22Rv1 (cell line): Measurements from ENCODE around the gene LPAR1.

Experiments used
- H3K27ac ChIP-seq: fragments of 450-650 bp; 2 replicates; pipeline ENCODE4 v1.5.1; 2017
- ZFX ChIP-seq: fragments of 450-650 bp; IDR thresholded peaks from 2 replicates; pipeline ENCODE4 v1.6.1; 2017; ENCODE audit warnings: antibody characterized with exemption, borderline replicate concordance
- TF ChIP-seq, protein P1 (sequence below): fragments of 450-650 bp; IDR thresholded peaks from 2 replicates; pipeline ENCODE4 v1.5.1; 2017; ENCODE audit warnings: mild to moderate bottlenecking

The LPAR1 gene

DNA sequence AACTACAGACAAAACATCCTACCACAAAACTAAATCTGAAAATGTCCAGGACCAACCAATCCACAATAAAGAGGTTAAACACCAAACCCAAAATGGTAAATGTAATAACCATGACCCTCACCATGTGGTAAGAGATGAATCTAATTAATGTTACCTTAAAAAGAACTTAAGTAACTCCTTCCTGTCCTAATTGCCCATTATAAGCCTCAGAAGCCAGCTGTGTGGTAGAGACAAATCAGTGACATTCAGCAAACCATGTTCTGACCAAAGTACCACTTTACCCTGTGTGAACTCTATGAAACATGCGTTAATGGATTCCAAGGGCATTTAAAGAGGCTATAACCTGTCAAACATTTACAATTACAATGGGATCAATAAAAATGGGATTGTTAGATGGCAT is 25.0 kb downstream of the LPAR1 start:
- H3K27ac ChIP-seq, result no peak overlapping the region
- TF ChIP-seq ZFX, result no peak
- TF ChIP-seq, protein P1, sequence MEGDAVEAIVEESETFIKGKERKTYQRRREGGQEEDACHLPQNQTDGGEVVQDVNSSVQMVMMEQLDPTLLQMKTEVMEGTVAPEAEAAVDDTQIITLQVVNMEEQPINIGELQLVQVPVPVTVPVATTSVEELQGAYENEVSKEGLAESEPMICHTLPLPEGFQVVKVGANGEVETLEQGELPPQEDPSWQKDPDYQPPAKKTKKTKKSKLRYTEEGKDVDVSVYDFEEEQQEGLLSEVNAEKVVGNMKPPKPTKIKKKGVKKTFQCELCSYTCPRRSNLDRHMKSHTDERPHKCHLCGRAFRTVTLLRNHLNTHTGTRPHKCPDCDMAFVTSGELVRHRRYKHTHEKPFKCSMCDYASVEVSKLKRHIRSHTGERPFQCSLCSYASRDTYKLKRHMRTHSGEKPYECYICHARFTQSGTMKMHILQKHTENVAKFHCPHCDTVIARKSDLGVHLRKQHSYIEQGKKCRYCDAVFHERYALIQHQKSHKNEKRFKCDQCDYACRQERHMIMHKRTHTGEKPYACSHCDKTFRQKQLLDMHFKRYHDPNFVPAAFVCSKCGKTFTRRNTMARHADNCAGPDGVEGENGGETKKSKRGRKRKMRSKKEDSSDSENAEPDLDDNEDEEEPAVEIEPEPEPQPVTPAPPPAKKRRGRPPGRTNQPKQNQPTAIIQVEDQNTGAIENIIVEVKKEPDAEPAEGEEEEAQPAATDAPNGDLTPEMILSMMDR, result no peak

DNA sequence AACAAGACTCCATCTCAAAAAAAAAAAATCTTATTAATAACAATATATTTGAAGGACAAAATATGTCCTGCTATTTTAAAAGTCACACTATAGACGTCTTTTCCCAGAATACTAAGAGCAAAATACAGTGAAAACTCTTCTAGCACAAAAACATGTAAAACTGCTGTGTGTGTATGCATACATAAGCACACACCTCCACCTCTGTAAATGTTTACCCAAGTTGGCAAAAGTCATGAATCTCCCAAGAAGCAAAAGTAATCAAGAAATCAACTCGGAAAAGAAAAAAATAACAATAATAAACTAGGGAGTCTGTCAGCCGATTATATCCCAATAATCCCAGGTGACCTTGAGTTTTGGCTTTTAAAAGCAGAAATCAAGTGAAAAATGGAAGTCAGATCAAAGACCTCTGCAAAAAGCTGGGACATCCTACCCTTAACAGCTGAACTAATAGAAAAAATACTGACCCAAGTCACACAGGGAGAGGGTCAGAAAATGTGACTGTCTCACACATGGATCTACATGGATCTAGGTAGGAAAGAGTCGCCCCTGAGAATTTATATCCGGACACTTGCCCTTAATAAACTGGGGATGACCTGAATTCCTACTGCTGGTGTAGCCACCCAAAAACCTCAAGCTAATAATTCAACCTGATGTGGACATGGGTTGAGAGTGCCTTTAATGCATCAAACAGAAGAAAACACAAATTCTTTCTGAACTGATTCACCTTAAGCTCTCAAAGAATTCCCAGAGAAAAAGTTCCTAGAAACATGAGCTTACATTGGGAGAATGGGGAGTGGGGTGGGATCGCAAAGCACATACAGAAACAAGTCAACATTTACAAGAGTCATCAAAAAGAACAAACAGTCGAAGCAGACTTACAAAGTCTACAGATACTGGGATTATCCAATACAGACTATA is 29.9 kb downstream of the LPAR1 start:
- H3K27ac ChIP-seq, result no peak overlapping the region

DNA sequence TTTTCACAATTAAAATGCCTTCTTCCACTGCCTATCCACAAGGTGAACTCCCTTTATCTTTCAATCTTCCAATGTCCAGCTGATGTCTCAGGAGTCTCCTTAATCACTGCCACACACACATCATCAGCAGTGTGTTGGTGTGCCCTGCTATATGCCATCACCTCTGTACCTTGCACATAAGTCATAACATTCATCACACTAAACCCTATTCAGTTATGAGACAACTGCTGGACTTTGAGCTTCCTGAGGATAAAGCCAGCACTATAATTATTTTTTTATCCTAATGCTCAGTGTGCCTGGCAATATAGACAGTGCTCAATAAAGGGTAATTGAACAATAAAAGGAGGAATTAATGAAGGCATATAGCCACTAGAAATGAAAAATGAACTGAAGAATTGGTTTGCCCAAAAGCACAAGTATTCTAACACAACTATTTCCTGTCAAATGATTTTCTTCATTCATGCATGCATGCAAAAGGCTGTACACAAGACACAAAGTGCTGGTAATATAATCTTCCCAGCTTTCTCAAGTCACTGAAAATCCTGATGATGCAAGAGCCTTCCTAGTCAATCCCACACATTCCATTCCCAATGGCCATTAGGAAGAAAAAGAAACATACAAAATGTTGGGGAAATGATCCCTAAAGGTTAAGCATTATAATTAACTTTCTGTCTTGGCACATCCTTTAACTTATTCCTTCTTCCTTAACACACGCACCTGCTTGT is 32.4 kb downstream of the LPAR1 start:
- TF ChIP-seq, protein P1, result no peak
- no peak for TF ChIP-seq ZFX
- H3K27ac ChIP-seq, result no peak overlapping the region

More for the DNA sequence above, 29.9 kb downstream of the LPAR1 start:
- TF ChIP-seq ZFX, result no peak
- TF ChIP-seq, protein P1, result no peak

DNA sequence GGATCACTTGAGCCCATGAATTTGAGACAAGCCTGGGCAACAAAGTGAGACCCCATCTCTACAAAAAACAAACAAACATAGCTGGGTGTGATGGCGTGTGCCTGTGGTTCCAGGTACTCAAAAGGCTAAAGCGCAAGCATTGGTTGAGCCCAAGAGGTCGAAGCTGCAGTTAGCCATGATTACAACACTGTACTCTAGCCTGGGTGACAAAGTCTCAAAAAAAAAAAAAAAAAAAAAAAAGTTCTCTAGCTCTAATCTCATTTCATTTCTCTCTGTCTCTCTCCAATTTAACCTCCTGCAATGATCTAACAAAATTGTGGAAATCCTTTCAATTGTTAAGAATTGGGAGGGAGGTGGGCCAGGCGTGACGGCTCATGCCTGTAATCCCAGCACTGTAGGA is 33.3 kb downstream of the LPAR1 start:
- H3K27ac ChIP-seq, result no peak overlapping the region
- TF ChIP-seq, protein P1, result no peak
- no peak for TF ChIP-seq ZFX

DNA sequence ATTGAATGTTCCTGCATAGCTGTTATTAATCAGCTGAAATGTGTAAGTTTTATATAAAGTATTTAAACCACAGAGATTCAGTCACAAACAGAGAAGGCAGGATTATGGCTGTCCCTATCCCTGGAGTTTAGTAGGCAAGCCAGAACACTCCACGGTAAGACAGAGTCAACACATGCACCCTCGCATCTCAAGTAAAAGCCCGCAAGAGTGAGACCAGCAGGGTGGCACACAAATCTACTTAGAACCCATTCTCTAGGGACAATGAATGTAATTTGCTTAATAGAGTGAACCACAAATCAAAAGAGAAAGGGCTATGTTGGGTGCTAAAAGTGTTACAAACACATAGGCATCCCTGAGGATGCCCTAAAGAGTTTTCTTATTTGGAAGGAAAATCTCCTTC is 35.1 kb downstream of the LPAR1 start:
- no peak overlapping the region for H3K27ac ChIP-seq
- TF ChIP-seq, protein P1, result no peak
- TF ChIP-seq ZFX, result no peak

DNA sequence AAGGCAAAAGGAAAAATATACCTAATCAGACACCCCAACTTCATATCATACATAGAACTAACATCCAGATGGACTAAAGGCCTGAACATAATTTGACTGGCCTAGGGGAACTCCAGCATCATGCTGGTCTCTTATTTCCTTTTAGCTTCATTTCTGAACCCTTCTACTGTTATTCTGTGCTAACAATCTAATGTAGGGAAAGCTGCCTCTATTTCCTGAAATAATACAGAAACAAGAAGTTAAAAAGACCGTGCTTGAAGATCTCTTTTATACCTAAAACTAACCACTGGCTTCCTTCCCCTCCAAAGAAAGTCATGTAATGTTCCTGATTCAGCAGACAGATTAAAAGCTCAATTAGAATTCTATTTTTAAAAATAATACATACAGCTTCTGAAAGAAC is 36.7 kb downstream of the LPAR1 start:
- H3K27ac ChIP-seq, result no peak overlapping the region
- no peak for TF ChIP-seq ZFX
- TF ChIP-seq, protein P1, result no peak

DNA sequence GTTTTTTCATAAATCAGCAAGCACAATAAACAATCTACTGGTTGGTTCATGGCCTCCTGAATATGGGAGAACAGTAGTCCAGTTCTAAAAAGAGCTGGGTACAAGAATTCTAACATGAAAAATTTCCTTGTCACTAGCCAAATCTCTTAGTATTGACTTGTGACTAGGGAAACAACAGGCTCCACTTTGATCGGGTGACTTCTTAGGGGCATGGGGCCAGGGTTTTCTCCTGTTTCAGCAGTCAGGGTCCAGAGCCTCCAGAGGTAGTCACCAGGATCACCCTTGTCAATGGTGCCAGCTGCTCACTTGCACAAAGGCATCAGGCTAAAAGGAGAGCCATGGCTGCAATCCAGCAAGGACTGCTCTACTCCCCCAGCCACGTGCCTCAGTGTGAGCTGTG is 38.1 kb downstream of the LPAR1 start:
- TF ChIP-seq, protein P1, result no peak
- no peak for TF ChIP-seq ZFX
- H3K27ac ChIP-seq, result no peak overlapping the region
